Mesothelial cell of epicardium (in vitro differentiated cells): ENCODE data around the gene RPL23. TPM values are rescaled to one million over a fixed set of nuclear protein-coding genes. Genes with fewer than 3 reads are reported as not detected.

Source experiments
- DNase-seq, 2 experiments: peaks; one replicate each; pipeline ENCODE4 v3.0.0; 2021; ENCODE audit warnings: low spot score in 2 of 2; ENCODE audit not compliant: unreplicated experiment in 2 of 2
- H3K27ac Mint-ChIP-seq: 2 replicates; pipeline ENCODE4 v1.8.0; 2021; ENCODE audit warnings: mixed read lengths
- H3K27me3 Mint-ChIP-seq: 2 replicates; pipeline ENCODE4 v1.8.0; 2021; ENCODE audit warnings: low read depth, mixed read lengths
- H3K36me3 Mint-ChIP-seq: 2 replicates; pipeline ENCODE4 v1.8.0; 2021; ENCODE audit warnings: mixed read lengths
- H3K4me1 Mint-ChIP-seq: 2 replicates; pipeline ENCODE4 v1.8.0; 2021; ENCODE audit warnings: mixed read lengths
- H3K4me3 Mint-ChIP-seq: 2 replicates; pipeline ENCODE4 v1.8.0; 2021; ENCODE audit warnings: mild to moderate bottlenecking, moderate library complexity, mixed read lengths
- H3K9me3 Mint-ChIP-seq: 2 replicates; pipeline ENCODE4 v1.8.0; 2021; ENCODE audit warnings: mixed read lengths
- CTCF ChIP-seq: fragments of 200-600 bp; sonication (generic); IDR thresholded peaks from one replicate; pipeline ENCODE4 v1.5.0; 2021; ENCODE audit warnings: antibody characterized with exemption; ENCODE audit not compliant: unreplicated experiment
- microRNA-seq: library from miRNA; unstranded; fragments of <30 nt; microRNA quantifications from one replicate; pipeline ENCODE4 v1.2.0, GENCODE V29; 2021; ENCODE audit warnings: inconsistent platforms, mixed read lengths
- total RNA-seq: library from RNA; stranded (reverse); gene quantifications from 3 replicates; pipeline ENCODE4 v1.2.1, GENCODE V29; 2021

Gene RPL23
- total RNA-seq, 1 donor from 2014 or later: 1,597 TPM

- no peak for DNase-seq
- H3K9me3 Mint-ChIP-seq: peaks cover 5% of the 10 kb centered on the region
- H3K27ac Mint-ChIP-seq: peak overlapping the region; percentile 62
- peaks cover 31% of the 10 kb centered on the region for H3K4me1 Mint-ChIP-seq
- no peaks in the 10 kb centered on the region for H3K27me3 Mint-ChIP-seq
- H3K4me3 Mint-ChIP-seq: peak overlapping the region; percentile 67
- TF ChIP-seq CTCF: no peak
- peaks cover 33% of the 10 kb centered on the region for H3K36me3 Mint-ChIP-seq
Measured at GRCh38 chr17:38800237-38800760, 53.2 kb downstream of the RPL23 start.

- H3K36me3 Mint-ChIP-seq: peaks cover 33% of the 10 kb centered on the region
- H3K4me3 Mint-ChIP-seq: peak within 1 kb of the TSS; percentile 98
- peaks cover 5% of the 10 kb centered on the region for H3K9me3 Mint-ChIP-seq
- TF ChIP-seq CTCF: no peak
- peak; percentile 85 to 92 for DNase-seq
- H3K4me1 Mint-ChIP-seq: peaks cover 31% of the 10 kb centered on the region
- peak within 1 kb of the TSS; percentile 98 for H3K27ac Mint-ChIP-seq
- H3K27me3 Mint-ChIP-seq: no peaks in the 10 kb centered on the region
Measured at GRCh38 chr17:38799501-38800236, 53.9 kb downstream of the RPL23 start, which contains the start of gene PIP4K2B. TSS of gene PIP4K2B (minus strand) at chr17:38799556. CDS start at chr17:38799424, 132 bp downstream.

GRCh38 chr17:38798614-38799500 lies 54.7 kb downstream of the RPL23 start:
- H3K27me3 Mint-ChIP-seq: no peaks in the 10 kb centered on the region
- no peak for TF ChIP-seq CTCF
- H3K4me1 Mint-ChIP-seq: peaks cover 31% of the 10 kb centered on the region
- peak in 1 of 2 experiments; percentile 79 for DNase-seq
- peaks cover 2% of the 10 kb centered on the region for H3K9me3 Mint-ChIP-seq
- peaks cover 32% of the 10 kb centered on the region for H3K36me3 Mint-ChIP-seq
- H3K4me3 Mint-ChIP-seq: peak overlapping the region; percentile 98
- peak overlapping the region; percentile 98 for H3K27ac Mint-ChIP-seq

Small RNA genes within 50 kb of the gene (microRNA-seq; reads per million reads assigned to microRNA genes)
- gene MIR4727: not detected

Other genes starting within 250 kb of the RPL23 start
- 19.4 to 21.4 TPM (median 20.8 TPM) in 3 replicates for gene SRCIN1, start 247.8 kb downstream of the RPL23 start, total RNA-seq
- 3.7 to 4.0 TPM (median 3.8 TPM) in 3 replicates for gene EPOP, start 178.8 kb downstream of the RPL23 start, total RNA-seq
- gene MLLT6, start 148.4 kb downstream of the RPL23 start, total RNA-seq: 171 to 184 TPM (median 178 TPM) in 3 replicates
- gene CISD3, start 123.4 kb downstream of the RPL23 start, total RNA-seq: 4.6 to 5.6 TPM (median 5.1 TPM) in 3 replicates
- gene PCGF2, start 105.4 kb downstream of the RPL23 start, total RNA-seq: 83.3 to 95.8 TPM (median 91.9 TPM) in 3 replicates
- gene PSMB3, start 101.0 kb downstream of the RPL23 start, total RNA-seq: 107 to 121 TPM (median 115 TPM) in 3 replicates
- gene PIP4K2B, start 54.2 kb downstream of the RPL23 start, total RNA-seq: 73.5 to 81.1 TPM (median 76.0 TPM) in 3 replicates
- gene CWC25, start 28.4 kb downstream of the RPL23 start, total RNA-seq: 19.5 to 20.9 TPM (median 20.5 TPM) in 3 replicates
- 144 to 152 TPM (median 146 TPM) in 3 replicates for gene LASP1, start 16.3 kb upstream of the RPL23 start, total RNA-seq
- gene FBXO47, start 113.7 kb upstream of the RPL23 start, total RNA-seq: not detected in 3 replicates